Cardiac fibroblast (primary cell): ENCODE data around the gene HSF2BP.
"Not testable (repeated sequence)": the region's sequence is repeated elsewhere in the genome, so short reads cannot be mapped to it uniquely, and the experiment has no call there.

Experiments
- DNase-seq, 2 donors: peaks; one replicate each; pipeline versions ENCODE4 v3.0.0 to v3.0.0-alpha.2; 2010; ENCODE audit warnings: low read depth in 2 of 2
- H3K4me3 ChIP-seq, 2 donors: replicated peaks in 1 of 2; 1 replicate in 1 of 2; 2 replicates in 1 of 2; pipeline ENCODE4 v1.5.1; 2011; ENCODE audit warnings: low read depth in 2 of 2, low read length in 2 of 2, mild to moderate bottlenecking in 2 of 2, moderate library complexity in 1 of 2

The HSF2BP gene

GRCh38 chr21:43516295-43516847 lies 142.9 kb downstream of the HSF2BP start:
- DNase-seq, H3K4me3 ChIP-seq: not testable (repeated sequence)

DNA sequence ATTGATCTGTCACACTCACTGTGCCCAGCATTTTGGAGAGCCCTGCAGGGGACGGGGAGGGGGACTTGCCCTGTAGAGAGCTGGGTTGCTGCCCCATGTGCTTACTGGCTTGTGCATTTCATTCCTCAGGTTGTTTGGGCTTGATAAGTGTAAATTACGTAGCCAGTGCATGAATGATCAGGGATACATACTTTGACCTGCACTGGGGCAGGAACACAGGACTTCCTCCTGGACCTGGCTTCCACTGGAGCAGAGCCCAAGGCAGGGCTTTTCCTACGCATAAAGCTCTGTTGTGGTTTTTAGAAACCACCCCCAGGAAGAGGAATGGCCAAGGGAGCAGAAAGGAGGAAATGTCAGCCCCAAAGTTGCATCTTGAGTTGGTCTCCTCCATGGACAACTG lies 144.5 kb downstream of the HSF2BP start:
- not testable (repeated sequence) for DNase-seq, H3K4me3 ChIP-seq

DNA sequence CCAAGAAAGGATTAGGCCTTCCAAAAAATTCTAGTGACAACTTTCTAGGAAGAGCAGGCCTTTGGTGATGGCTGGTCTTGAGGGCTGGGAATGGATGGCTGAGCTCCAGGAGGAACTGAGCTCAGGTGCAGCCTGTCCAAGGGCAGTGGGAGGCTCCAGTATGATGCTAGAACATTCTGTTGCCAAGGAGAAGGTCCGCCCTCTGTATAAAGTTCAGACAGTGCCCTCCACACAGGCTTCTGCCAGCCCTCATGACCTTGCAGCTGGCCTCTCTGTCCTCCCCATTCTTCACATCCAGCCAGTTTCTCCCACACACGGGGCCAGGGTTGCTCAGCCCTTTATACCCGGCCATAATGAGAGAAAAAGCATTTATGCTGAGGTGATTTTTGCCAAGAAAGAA lies 146.3 kb downstream of the HSF2BP start:
- DNase-seq, H3K4me3 ChIP-seq: not testable (repeated sequence)

DNA sequence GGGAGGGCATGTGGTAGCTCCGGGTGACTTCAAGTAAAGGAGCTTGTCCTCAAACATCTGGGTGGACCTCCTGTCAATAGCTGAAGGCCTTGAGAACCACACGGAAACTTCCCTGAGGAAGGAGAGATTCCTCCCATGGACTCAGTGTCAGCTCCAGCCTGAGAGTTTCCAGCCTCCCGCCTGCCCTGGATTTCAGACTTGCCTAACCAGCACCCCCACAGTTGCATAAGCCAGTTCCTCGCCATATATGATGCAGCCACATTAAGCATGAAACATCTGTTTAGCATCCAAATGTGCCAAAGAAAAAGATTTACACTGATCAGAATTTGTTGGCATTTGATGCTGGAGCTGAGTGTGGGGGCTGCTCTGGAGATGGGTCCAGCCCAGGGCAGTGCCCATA lies 148.1 kb downstream of the HSF2BP start:
- not testable (repeated sequence) for H3K4me3 ChIP-seq, DNase-seq

DNA sequence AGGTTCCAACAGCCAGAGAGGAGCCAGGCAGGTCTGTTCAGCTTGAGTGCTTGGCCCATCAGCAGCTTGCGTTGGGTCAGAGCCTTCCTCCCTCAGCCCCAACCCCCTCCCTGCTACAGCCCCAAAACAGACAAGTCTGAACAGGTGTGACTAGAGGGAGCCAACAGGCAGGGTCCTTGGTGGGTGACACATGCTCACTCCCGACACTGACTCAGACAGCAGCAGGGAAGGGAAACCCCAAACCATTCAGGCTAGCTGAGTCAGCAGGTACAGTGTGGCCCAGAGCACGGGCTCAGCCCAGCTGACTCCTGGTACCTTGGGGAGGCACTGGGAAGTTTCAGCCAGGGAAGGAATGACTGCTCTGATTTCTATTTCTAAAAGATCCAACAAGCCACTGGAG lies 148.6 kb downstream of the HSF2BP start:
- DNase-seq = not testable (repeated sequence)

GRCh38 chr21:43503892-43504291 lies 155.4 kb downstream of the HSF2BP start:
- not testable (repeated sequence) for H3K4me3 ChIP-seq, DNase-seq

More for the DNA sequence above, 148.6 kb downstream of the HSF2BP start:
- not testable (repeated sequence) for H3K4me3 ChIP-seq

DNA sequence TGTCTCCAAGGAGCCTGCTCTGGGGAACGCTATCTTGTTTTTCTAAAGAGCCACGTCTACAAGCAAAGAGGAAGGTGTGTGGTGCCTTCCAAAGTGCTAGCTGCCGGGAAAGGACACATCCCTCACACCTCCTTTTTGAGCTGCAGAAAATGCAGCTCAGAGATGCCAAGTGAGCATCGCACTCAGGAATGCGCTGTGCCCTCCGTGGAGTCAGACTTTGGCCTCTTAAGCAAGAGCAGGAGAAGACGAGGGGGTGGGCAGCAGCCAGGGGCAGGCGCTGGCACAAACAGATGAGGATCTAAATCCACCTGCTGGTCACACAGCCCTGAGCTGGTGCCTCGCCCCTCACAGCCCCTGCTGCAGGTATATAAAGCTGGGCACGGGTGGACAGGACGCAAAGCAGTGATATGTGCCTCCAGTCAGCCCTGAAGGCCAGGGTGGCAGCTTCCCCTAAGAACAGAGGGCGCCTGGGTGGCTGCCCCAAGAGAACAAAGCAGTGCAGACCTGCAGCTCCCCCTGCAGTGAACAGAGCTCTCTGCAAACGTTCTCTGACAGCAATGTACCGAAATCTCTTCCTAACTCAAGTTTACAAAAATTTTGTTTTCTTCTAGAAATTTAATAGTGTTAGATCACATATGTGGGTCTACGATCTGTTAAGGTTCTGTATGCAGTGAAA lies 156.1 kb downstream of the HSF2BP start:
- DNase-seq, H3K4me3 ChIP-seq: not testable (repeated sequence)

- not testable (repeated sequence) for H3K4me3 ChIP-seq, DNase-seq
Measured at GRCh38 chr21:43502407-43503071, 156.7 kb downstream of the HSF2BP start.

DNA sequence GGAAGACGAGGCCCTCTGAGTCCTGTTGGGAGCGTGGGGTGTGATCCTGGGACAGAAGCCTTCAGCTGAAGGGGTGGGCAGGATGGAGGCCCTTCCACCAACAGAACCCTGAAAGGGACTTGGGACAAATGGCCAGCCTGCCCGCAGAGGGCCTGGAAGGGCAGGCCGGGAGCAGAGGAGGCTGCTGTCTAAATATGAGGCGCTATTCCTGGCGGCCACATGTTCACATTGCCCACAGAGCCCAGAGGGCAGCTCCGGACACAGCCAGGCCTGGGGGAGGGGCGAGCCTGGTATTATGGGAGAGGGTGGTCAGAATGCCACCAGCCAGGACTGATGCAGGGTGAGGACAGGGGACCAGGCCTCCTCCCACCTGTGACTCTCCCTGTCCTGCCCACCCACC lies 160.4 kb downstream of the HSF2BP start:
- H3K4me3 ChIP-seq, DNase-seq: not testable (repeated sequence)

DNA sequence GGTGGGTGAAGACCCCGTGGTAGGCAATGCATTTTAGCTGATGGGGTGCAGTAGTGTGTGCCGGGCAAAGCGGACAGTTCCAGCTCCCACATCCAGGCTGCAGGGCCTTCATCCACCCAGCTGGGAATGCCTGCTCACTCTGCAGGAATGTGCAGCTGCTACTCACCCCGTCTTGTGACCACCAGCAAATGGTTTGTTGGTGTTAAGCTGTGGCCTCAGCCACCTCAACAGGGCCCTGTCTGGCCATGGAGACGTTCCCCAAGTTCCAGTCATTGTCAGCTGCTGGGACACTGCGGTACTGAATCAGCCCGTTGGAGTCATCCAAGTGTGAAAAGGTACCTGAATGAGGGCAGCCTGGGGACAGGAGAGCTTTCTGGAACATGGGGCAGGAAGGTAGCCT lies 161.2 kb downstream of the HSF2BP start:
- DNase-seq, H3K4me3 ChIP-seq: not testable (repeated sequence)

DNA sequence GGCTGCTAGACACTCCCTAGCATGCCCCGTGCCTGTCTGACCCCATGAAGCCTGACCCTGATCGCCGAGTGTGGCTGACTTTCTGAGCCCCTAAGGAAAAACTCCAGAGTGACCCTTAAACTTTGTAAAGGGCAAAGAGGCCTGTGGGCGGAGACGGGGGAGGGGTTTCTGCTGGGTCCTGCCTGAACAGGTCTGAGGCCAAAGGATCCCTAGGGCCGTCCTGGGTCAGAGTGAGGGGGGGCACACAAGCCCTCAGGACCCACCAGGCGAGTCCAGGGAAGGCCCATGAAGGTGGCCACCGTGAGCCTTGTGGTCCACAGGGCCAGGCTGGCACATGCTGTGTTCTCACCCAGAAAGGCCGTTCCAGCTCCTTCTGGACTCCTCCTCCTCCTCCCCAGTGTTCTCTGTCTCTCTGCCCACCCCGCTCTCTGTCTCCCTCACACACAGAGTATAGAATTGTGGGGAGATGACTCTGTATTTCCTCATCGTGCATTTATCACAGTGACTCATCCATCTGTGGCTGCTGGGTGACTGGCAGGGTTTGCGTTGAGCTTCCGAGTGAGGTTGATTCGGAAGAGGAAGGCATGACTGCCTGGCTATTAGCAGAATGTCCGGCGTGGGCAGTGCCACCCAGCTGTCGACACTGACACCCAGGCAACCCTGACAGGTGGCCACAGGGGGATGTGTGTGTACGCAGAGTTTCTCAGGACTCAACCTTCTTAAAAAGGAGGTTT lies 164.8 kb downstream of the HSF2BP start:
- not testable (repeated sequence) for H3K4me3 ChIP-seq, DNase-seq

- H3K4me3 ChIP-seq = not testable (repeated sequence)
Measured at GRCh38 chr21:43493471-43493870, 165.8 kb downstream of the HSF2BP start.

DNA sequence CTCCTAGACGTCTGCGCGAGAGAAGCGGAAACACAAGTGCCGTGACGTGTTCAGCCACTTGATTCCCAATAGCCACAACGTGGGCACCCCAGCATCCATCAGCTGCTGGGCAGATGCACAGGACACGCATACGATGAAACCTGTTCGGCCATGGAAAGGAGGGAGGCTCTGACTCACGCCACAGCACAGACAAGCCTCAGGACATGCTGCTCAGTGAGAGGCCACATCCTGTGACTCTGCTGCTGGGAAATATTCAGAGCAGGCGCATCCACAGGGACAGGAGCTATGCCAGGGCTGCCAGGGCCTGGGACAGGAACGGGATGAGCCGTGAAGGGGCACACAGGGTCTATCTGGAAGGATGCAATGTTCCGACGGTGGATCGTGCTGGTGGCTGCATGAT lies 171.1 kb downstream of the HSF2BP start:
- not testable (repeated sequence) for H3K4me3 ChIP-seq, DNase-seq

More at GRCh38 chr21:43493471-43493870, 165.8 kb downstream of the HSF2BP start:
- DNase-seq = not testable (repeated sequence)

- DNase-seq, H3K4me3 ChIP-seq: not testable (repeated sequence)
Measured at GRCh38 chr21:43486051-43486450, 173.2 kb downstream of the HSF2BP start.

GRCh38 chr21:43485016-43485415 lies 174.3 kb downstream of the HSF2BP start:
- not testable (repeated sequence) for H3K4me3 ChIP-seq, DNase-seq

DNA sequence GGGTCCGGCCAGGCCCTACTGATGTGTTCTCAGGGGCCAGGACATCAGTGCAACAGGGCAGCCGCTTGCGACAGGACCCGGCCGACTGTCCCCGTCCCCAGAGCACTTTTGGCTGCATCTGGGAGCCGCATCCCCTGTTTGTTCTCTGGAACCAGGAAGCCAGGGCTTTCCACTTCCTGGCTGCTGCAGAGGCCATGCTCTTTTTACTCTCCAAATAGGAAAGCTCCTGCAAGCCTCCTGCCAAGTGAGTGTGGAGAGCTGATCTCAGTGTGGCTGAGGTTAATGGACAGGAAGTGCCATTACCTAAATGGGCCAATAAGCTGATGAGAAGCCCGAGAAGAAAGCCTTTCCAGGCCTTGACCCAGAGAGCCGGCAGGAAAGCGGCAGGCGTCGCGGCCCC lies 180.1 kb downstream of the HSF2BP start:
- not testable (repeated sequence) for H3K4me3 ChIP-seq, DNase-seq
